ENCODE measurements around the gene VPS13D. TPM values are rescaled to one million over a fixed set of nuclear protein-coding genes. Genes with fewer than 3 reads are reported as not detected.

Gene VPS13D
- total RNA-seq, 1 experiment from 2014 or later = 36.5 TPM

DNA sequence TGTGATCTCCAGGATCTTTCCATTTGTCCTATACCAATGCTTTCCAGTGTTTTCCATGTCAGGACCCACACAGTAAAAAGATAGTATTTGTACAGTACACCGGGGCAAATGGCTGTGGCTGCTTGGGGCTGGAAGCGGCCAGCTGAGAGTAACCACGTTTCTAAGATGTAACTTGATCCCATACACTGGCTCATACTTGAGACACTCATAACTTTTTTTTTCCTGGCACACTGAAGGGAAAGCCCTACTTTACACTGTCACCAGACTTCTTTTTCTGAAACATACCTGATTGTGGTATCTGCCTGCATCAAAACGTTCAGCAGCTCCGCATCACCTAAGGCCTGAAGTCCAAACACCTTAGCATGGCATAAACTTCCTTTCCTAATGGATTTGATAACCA, 21.6 kb downstream of the VPS13D start:
- peak overlapping the region; percentile 18 for H3K27ac Mint-ChIP-seq (ENCODE audit: low read depth, unreplicated experiment)
- ChIA-PET CTCF (no interaction called here), POLR2A (no interaction called here)
- no peaks in the 10 kb centered on the region for H3K4me1 Mint-ChIP-seq (ENCODE audit: insufficient read depth, unreplicated experiment)
- TF ChIP-seq, protein P1, sequence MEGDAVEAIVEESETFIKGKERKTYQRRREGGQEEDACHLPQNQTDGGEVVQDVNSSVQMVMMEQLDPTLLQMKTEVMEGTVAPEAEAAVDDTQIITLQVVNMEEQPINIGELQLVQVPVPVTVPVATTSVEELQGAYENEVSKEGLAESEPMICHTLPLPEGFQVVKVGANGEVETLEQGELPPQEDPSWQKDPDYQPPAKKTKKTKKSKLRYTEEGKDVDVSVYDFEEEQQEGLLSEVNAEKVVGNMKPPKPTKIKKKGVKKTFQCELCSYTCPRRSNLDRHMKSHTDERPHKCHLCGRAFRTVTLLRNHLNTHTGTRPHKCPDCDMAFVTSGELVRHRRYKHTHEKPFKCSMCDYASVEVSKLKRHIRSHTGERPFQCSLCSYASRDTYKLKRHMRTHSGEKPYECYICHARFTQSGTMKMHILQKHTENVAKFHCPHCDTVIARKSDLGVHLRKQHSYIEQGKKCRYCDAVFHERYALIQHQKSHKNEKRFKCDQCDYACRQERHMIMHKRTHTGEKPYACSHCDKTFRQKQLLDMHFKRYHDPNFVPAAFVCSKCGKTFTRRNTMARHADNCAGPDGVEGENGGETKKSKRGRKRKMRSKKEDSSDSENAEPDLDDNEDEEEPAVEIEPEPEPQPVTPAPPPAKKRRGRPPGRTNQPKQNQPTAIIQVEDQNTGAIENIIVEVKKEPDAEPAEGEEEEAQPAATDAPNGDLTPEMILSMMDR (IDR thresholded peaks at IDR 0.05; ENCODE audit: unreplicated experiment) = no peak
- BruUV-seq (replicated peaks) = no TSS peak
- H3K9me3 Mint-ChIP-seq (ENCODE audit: unreplicated experiment) = no peaks in the 10 kb centered on the region
- no peaks in the 10 kb centered on the region for H3K27me3 Mint-ChIP-seq (ENCODE audit: insufficient read depth, unreplicated experiment)
- intact Hi-C loops (cut with micrococcal nuclease) = no loop called here
- no peak for DNase-seq (ENCODE audit: unreplicated experiment)
- peaks cover 89% of the 10 kb centered on the region for H3K36me3 Mint-ChIP-seq (ENCODE audit: insufficient read depth, unreplicated experiment)
- no peak overlapping the region for H3K4me3 Mint-ChIP-seq (ENCODE audit: unreplicated experiment)

DNA sequence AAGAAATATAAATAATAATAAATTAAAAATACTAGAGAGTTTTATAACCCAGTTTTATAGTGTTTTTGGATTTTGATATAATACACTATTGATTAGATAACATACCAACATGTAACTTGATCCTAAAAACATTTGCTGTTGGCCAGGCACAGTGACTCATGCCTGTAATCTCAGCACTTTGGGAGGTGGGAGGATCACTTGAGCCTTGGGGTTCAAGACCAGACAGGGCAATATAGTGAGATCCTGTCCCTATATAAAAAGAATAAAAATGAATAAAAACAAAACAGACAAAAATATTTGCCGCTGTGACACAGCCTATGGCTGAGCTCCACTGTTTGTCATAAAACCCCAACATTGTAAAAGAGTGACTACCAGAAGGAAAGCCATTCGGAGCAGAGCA, 26.1 kb downstream of the VPS13D start:
- H3K4me1 Mint-ChIP-seq (ENCODE audit: insufficient read depth, unreplicated experiment) = no peaks in the 10 kb centered on the region
- TF ChIP-seq, protein P1 (IDR thresholded peaks at IDR 0.05; ENCODE audit: unreplicated experiment) = no peak
- H3K9me3 Mint-ChIP-seq (ENCODE audit: unreplicated experiment) = no peaks in the 10 kb centered on the region
- CTCF ChIA-PET = no interaction called here
- peaks cover 94% of the 10 kb centered on the region for H3K36me3 Mint-ChIP-seq (ENCODE audit: insufficient read depth, unreplicated experiment)
- no peaks in the 10 kb centered on the region for H3K27me3 Mint-ChIP-seq (ENCODE audit: insufficient read depth, unreplicated experiment)
- DNase-seq (ENCODE audit: unreplicated experiment) = no peak
- no TSS peak for BruUV-seq (replicated peaks)
- POLR2A ChIA-PET = interaction anchor here (1.3 kb wide), 1 partner anchor 16 kb away, joined by 4 read pairs; no protein-coding TSS in a partner anchor
- no peak overlapping the region for H3K27ac Mint-ChIP-seq (ENCODE audit: low read depth, unreplicated experiment)
- H3K4me3 Mint-ChIP-seq (ENCODE audit: unreplicated experiment) = no peak overlapping the region
- intact Hi-C loops (cut with micrococcal nuclease) = no loop called here

DNA sequence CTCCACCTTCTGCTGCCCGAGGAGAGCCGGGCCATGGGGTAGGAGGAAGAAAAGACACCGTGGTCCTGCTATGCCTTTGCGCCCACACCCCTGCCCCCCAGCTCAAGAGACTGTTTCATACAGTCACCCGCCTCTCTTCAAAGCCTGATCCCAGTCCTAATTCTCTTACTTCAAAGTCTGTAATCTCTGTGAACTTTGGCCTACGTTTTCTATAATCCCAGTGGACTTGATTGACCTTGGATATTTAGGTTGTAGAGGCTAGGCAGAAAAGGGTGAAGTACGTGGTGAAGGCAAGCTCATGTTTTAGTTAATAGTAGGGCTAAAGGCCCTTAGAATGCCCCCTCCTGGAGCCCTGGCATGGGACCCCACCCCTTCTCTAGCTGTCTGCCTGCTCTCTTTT, 28.4 kb downstream of the VPS13D start:
- TF ChIP-seq, protein P1 (IDR thresholded peaks at IDR 0.05; ENCODE audit: unreplicated experiment) = no peak
- H3K27me3 Mint-ChIP-seq (ENCODE audit: insufficient read depth, unreplicated experiment) = no peaks in the 10 kb centered on the region
- H3K4me1 Mint-ChIP-seq (ENCODE audit: insufficient read depth, unreplicated experiment) = no peaks in the 10 kb centered on the region
- H3K36me3 Mint-ChIP-seq (ENCODE audit: insufficient read depth, unreplicated experiment) = peaks cover 97% of the 10 kb centered on the region
- no peak overlapping the region for H3K4me3 Mint-ChIP-seq (ENCODE audit: unreplicated experiment)
- H3K27ac Mint-ChIP-seq (ENCODE audit: low read depth, unreplicated experiment) = no peak overlapping the region
- no TSS peak for BruUV-seq (replicated peaks)
- ChIA-PET CTCF (interaction anchor here (0.6 kb wide), 1 partner anchor 49 kb away, joined by 3 read pairs; no protein-coding TSS in a partner anchor), POLR2A (no interaction called here)
- intact Hi-C loops (cut with micrococcal nuclease) = no loop called here
- no peak for DNase-seq (ENCODE audit: unreplicated experiment)
- no peaks in the 10 kb centered on the region for H3K9me3 Mint-ChIP-seq (ENCODE audit: unreplicated experiment)

DNA sequence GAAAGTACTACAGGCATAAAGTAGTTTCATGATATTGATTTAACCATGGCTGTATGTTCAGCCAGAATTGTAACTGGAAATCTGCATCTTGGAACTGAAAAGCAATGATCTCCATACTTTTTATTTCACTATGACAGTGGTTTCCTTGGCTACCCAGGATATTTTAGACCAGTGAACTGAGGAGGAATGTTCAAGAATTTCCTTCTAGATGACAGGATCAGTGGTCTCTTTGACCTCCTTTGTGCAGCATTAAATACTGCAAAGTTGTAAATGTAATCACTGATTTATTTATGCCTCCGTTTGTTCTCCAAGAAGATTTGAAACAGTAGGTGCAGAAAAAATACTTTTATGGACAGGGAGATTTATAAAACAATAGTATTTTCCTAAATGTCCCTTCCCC, 39.5 kb downstream of the VPS13D start:
- ChIA-PET POLR2A (no interaction called here), CTCF (no interaction called here)
- intact Hi-C loops (cut with micrococcal nuclease) = no loop called here
- Mint-ChIP-seq H3K4me1 (ENCODE audit: insufficient read depth, unreplicated experiment) (no peaks in the 10 kb centered on the region), H3K4me3 (ENCODE audit: unreplicated experiment) (no peak overlapping the region), H3K36me3 (ENCODE audit: insufficient read depth, unreplicated experiment) (peaks cover 72% of the 10 kb centered on the region), H3K9me3 (ENCODE audit: unreplicated experiment) (no peaks in the 10 kb centered on the region), H3K27me3 (ENCODE audit: insufficient read depth, unreplicated experiment) (no peaks in the 10 kb centered on the region), H3K27ac (ENCODE audit: low read depth, unreplicated experiment) (no peak overlapping the region)
- TF ChIP-seq, protein P1 (IDR thresholded peaks at IDR 0.05; ENCODE audit: unreplicated experiment) = no peak
- no TSS peak for BruUV-seq (replicated peaks)
- no peak for DNase-seq (ENCODE audit: unreplicated experiment)

Data from MCF 10A (cell line).